ENCODE results near the gene NMUR2. TPM values are rescaled to one million over a fixed set of nuclear protein-coding genes. Genes with fewer than 3 reads are reported as not detected.

Gene NMUR2
- total and polyA plus RNA-seq, 2 of the 8 experiments (the other 6 are each of a cell fraction or from before 2014, with no cell fraction given) = 0.11 TPM; not detected in 1

GRCh38 chr5:152374711-152375275 lies 30.3 kb downstream of the NMUR2 start:
- Histone ChIP-seq H2BK15ac (ENCODE audit: low read length) (no peak overlapping the region), H4K8ac (ENCODE audit: extremely low read depth, insufficient read depth, low read length) (no peak overlapping the region), H3K9ac (replicated peaks in 1 of 4; ENCODE audit: extremely low read depth in 1 of 4, low read depth in 3 of 4, low read length in 3 of 4) (no peak overlapping the region), H3K23ac (ENCODE audit: insufficient read length) (no peak overlapping the region), H3K4me2 (ENCODE audit: insufficient read depth in 1 of 2, low read depth in 2 of 2, low read length in 2 of 2) (no peak overlapping the region), H2BK20ac (ENCODE audit: low read length) (no peak overlapping the region), H3K27ac (ENCODE audit: low read depth, low read length) (no peak overlapping the region), H3K56ac (replicated peaks; ENCODE audit: insufficient read length, low read depth, low read length) (no peak overlapping the region), H3K27me3 (replicated peaks in 1 of 4; ENCODE audit: control insufficient read depth in 3 of 4, extremely low read depth in 1 of 4, insufficient read depth in 3 of 4, low read length in 3 of 4) (no peaks in the 10 kb centered on the region), H4K5ac (ENCODE audit: insufficient read length, low read depth, low read length) (no peak overlapping the region), H2BK12ac (ENCODE audit: low read depth, low read length) (no peak overlapping the region), H2AK5ac (ENCODE audit: low read depth, low read length) (no peak overlapping the region), H3K4me3 (ENCODE audit: extremely low read depth in 1 of 4, insufficient read depth in 2 of 4, low read depth in 3 of 4, low read length in 4 of 4) (no peak overlapping the region), H2BK120ac (replicated peaks; ENCODE audit: low read depth, low read length) (no peak overlapping the region), H2AFZ (ENCODE audit: low read length) (no peak overlapping the region), H3K9me3 (ENCODE audit: insufficient read depth in 2 of 2, low read depth in 1 of 2, low read length in 1 of 2) (no peaks in the 10 kb centered on the region), H3K23me2 (ENCODE audit: low read depth, low read length) (no peaks in the 10 kb centered on the region), H2BK5ac (ENCODE audit: low read depth, low read length) (no peak overlapping the region), H3K18ac (ENCODE audit: extremely low read depth, low read length) (no peak overlapping the region), H3K14ac (ENCODE audit: insufficient read length) (no peak overlapping the region), H3K4me1 (replicated peaks in 1 of 4; ENCODE audit: control insufficient read depth in 3 of 4, insufficient read depth in 4 of 4, low read length in 3 of 4) (no peaks in the 10 kb centered on the region), H4K91ac (replicated peaks; ENCODE audit: insufficient read length, low read length) (no peak overlapping the region), H3K79me1 (ENCODE audit: low read depth, low read length) (no peaks in the 10 kb centered on the region), H4K20me1 (replicated peaks in 1 of 2; ENCODE audit: control insufficient read depth in 1 of 2, insufficient read depth in 2 of 2, low read length in 2 of 2) (peaks cover 0 to 2% of the 10 kb centered on the region in 2 experiments), H3K79me2 (ENCODE audit: control insufficient read depth in 1 of 2, insufficient read depth in 2 of 2, low read length in 2 of 2) (no peaks in the 10 kb centered on the region), H3K4ac (replicated peaks; ENCODE audit: insufficient read length, low read depth, low read length) (no peak overlapping the region), H3K36me3 (ENCODE audit: control insufficient read depth in 2 of 4, insufficient read depth in 4 of 4, low read length in 3 of 4) (no peaks in the 10 kb centered on the region)
- FAIRE-seq (no peak), DNase-seq (ENCODE audit: low read depth in 1 of 2, low spot score in 2 of 2) (no peak)
- WGBS, 2 experiments (ENCODE audit: extremely low coverage in 1 of 2, insufficient coverage in 1 of 2, insufficient read length in 1 of 2, insufficient replicate concordance in 2 of 2, low coverage in 1 of 2, low lambda C conversion rate in 2 of 2, missing lambda C conversion rate in 1 of 2) = 88% methylated on average over 1 of the region's 1 CpG; no CpG with 5 or more reads in 1 of the 2 experiments
- ChIA-PET POLR2A (ENCODE audit: partially characterized antibody) (no interaction called here), CTCF (ENCODE audit: partially characterized antibody) (interaction anchor here (0.9 to 3.5 kb wide), 4 partner anchors 13 to 424 kb away, joined by 3 to 10 read pairs (median 3); no protein-coding TSS in a partner anchor)
- TF ChIP-seq NRF1 (IDR thresholded peaks at IDR 0.05; ENCODE audit: low read depth, low read length) (no peak), PHF8 (conservative IDR thresholded peaks at IDR 0.05; ENCODE audit: low read depth, low read length) (no peak), YY1 (IDR thresholded peaks at IDR 0.05; ENCODE audit: low read depth, low read length) (no peak), GABPA (IDR thresholded peaks at IDR 0.05; ENCODE audit: borderline replicate concordance, insufficient read depth, low read length) (no peak), SAP30 (IDR thresholded peaks at IDR 0.05; ENCODE audit: insufficient read depth, insufficient replicate concordance, low read length) (no peak)

Measured in H1 (cell line).